ENCODE data around the gene SS18.

The SS18 gene

DNA sequence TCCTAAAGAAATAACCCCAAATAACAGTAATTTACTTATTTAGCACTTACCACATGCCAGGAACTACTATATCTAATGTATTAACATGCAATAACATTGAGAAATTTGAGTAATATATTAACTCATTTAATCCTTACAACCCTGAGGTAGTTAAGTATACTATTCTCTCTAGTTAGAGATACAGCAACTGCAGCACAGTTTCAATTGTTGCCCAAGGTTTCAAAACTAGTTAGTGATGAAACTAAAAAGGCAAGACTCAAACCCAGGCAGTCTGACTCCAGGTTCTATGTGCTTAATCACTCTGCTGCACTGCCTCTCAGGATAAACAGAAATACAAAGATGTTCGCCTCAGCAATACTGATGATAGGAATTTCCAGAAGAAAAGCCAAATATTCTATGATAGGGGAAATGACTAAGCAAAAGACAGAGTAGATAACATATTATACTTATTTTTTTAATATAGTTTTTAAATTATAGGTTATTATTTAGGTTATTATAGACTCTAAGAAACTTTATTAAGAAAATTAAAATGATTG lies 88.0 kb downstream of the SS18 start:
- no peak for DNase-seq (ENCODE audit: low spot score)

DNA sequence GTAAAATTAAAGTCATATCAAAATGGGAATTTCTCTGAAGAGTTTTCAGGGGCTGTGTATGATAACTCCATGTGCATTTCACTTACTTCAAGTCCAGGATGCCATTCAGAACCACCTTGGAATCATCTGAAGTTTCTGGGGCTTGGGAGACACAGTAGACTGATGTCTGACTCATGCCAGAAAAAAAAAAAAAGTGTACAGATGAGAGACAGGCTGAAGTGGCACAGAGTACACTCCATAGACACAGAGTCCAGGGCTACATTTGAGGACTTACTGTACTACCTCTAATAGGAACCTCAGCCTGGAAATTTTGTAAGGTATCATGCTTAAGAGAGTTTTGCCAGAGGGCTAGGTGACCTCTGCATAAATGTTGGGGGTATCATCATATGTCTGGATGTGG lies 92.0 kb downstream of the SS18 start:
- no peak for DNase-seq (ENCODE audit: low spot score)

DNA sequence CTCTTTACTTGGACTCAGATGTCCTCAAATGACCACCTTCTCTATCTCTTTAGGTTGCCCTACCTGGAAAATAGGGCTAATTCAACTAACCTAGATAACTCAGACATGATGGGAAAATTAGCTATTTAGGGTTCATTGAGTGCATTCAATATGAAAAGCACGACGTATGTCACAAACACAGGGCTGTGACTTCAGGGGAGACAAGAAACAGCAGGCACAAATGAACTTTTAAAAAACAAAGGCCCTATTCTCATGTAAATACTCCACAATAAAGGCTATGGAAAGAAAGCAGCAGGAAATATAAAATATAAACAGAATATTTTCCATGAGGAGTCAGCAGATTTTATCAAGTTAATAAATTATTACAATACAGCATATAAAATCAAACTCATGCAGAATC lies 97.8 kb downstream of the SS18 start:
- no peak for DNase-seq (ENCODE audit: low spot score)

DNA sequence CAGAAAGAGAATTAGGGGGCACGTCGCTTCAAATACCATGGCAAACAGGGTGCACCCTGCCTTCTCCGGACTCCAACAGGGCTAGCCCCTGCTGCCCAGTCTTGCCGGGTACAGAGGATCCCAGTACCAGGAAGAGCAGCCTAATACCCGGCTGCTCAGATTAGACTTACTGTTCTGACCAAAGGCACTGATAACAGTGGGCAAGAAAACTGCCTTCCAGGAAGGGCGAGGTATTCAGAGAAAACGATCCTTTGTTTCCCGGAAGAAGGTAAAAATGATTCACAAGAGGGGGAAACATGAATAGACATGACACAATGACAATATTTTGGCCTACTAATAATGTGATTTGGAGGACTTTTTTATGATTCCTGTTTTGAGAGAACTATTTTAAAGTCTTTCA lies 99.9 kb downstream of the SS18 start:
- DNase-seq (ENCODE audit: low spot score), result no peak

DNA sequence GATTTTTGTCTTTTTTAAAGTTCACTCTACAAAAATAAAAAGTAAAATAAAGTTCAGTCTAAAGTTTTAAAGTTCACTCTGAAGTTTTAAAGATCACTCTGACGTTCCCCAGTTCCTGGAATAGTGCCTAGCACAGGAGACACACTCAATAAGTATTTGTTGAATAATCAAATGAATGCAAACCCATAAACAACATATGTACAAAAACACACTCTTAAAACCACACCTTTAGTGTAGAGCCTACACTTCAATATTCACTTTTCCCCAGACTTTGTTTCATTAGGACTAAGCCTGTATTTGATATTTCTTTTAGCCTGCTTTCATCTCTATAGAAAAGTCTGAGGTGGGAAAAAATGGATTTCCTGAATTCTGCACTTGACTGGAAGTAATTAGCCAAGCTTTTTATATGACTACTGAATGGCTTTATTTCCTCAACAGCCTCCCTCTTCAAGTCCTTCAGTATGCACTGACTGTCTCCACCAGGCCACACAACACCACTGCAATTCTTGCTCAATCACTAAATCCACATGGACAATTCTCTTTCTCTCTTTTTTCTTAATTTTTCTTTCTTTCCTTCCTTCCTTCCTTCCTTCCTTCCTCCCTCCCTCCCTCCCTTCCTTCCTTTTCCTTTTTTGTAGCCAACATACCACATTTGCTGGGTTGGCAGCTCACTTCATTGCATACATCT lies 104.6 kb downstream of the SS18 start:
- no peak for DNase-seq (ENCODE audit: low spot score)

DNA sequence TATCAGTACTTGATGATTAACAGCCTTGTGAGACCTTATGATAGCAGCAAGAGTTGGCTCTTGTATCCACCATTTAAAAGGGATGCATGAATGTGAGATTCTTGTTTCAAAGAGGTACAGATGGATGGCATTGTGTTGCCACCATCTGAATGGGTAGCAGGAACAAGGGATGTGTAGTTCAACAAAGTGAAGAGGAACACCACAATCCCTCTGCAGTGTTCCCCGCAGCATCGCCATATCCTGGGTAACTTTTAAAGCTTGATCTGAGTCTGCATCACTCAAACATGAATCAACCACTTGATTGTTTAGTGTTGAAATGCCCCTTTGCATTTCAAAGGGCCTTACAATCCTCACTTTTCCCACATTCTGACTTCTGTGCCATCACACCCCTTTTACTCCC lies 106.7 kb downstream of the SS18 start:
- no peak for DNase-seq (ENCODE audit: low spot score)

DNA sequence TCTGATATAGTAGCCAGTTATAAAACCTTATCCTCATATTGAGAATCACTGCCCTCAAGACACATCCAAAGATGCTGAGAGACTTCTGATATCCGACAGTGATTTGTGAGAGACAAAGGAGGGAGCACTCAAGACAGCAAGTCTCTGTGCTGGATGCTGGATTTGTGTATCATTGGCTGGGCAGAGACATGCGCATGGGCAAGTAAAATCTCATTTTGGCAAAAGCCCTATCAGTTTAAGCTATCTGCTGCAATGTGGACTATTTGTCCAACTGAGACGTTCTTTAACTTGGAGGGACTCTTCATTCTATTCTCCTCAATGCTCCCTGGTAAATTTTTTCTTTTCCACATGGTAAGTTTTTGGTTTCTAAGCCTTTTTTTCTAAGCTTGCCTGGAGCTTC lies 107.5 kb downstream of the SS18 start:
- DNase-seq (ENCODE audit: low spot score), result no peak

DNA sequence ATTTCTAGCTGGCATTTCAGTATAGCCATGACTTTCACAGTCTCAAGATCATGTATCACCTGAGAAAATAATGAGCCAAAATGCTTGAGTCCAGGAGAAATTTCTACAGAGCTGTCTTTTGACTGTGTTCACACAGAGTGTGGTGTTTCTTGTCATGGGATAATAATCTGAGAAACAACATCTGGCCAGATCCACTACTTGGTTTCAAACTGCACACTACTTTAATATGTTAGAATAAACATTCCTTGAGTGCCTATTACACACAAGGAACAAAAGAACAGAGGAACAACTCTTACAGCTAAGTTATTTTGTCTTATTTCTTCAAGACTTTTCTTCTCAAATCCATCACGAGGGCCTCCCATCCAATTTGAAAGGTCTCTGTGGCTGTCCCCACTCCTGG lies 108.3 kb downstream of the SS18 start:
- no peak for DNase-seq (ENCODE audit: low spot score)

DNA sequence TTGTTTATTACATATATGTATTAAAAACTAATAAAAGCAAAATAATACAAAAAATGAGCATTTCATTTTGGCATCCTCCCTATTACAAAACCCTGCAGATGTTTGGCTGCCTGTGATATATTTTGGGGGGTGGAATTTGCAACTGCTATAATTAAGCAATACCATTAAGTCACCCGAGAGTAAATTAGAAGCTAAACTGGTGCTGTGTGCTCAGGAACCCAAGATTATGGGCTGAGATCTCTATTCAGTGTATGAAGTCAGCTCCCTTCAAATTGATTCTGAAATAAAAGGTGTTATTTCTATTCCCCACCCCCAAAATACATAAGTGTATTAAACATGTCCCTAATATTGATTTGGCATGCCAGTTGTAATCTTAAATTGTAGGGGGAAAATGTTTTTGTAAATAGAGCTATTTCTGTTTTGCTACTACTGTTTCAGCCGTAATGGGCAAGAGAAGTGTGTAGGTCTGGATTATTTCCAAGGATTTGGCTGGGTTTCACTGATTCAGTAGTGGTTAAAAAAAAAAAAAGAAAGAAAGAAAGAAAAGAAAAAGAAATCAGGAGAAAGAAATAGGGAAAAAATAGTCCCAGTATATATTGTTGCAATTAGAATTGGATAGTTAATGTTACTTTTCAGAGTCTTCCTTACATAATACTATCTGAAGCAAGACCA lies 110.9 kb downstream of the SS18 start:
- DNase-seq (ENCODE audit: low spot score), result no peak

DNA sequence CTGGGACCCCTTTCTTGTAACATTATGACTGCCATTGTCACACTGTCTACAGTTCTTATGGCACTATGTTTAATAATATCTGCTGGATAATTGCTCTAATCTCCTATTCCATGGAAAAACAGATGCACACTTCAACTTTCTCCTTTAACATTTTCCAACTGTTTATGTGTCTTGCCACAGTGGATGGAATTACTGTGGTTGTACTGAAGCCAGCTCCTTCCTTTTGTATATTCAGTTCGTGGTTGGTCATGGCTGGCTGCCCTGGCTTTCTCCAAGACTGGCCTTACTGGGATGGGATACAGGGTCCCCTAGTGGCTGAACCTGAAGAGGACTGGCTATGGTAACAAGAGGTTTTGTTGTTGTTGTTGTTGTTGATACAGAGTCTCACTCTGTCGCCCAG lies 113.9 kb downstream of the SS18 start:
- no peak for DNase-seq (ENCODE audit: low spot score)

DNA sequence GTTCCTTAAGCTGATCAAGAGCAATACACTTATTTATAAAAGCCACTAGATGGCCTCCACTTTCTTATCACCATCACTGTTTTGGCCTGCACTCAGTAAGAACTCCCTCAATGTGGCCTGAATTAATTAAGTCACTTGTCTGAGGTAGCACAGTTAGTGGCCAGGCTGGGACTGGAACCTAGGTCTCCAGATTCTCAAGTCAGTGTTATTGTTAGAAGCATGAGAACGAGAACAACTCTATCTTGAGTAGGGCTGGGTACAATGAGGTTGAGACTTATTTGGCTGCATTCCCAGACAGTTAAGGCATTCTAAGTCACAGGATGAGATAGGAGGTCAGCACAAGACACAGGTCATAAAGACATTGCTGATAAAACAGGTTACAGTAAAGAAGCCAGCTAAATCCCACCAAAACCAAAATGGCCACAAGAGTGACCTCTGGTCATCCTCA lies 115.8 kb downstream of the SS18 start:
- DNase-seq (ENCODE audit: low spot score), result no peak
